HUES48 (cell line): ENCODE data around the gene SLC38A2.

Source experiments
- H3K27ac ChIP-seq: one replicate; pipeline ENCODE4 v1.7.0; 2013; ENCODE audit warnings: low read depth, low read length, inconsistent platforms
- H3K27me3 ChIP-seq: 2 replicates; pipeline ENCODE4 v1.6.1; 2013; ENCODE audit warnings: mild to moderate bottlenecking, low read length; ENCODE audit not compliant: control insufficient read depth, insufficient read depth
- H3K36me3 ChIP-seq: 2 replicates; pipeline ENCODE4 v1.6.1; 2013; ENCODE audit warnings: low read length; ENCODE audit not compliant: control insufficient read depth, insufficient read depth
- H3K4me1 ChIP-seq: 2 replicates; pipeline ENCODE4 v1.6.1; 2013; ENCODE audit warnings: mild to moderate bottlenecking, low read length; ENCODE audit not compliant: control insufficient read depth, insufficient read depth
- H3K4me3 ChIP-seq: 2 replicates; pipeline ENCODE4 v1.5.1; 2013; ENCODE audit warnings: mild to moderate bottlenecking, low read depth, low read length
- H3K9ac ChIP-seq: 2 replicates; pipeline ENCODE4 v1.6.1; 2013; ENCODE audit warnings: mild to moderate bottlenecking, low read depth, low read length, moderate library complexity
- H3K9me3 ChIP-seq: 2 replicates; pipeline ENCODE4 v1.6.1; 2013; ENCODE audit warnings: low read length; ENCODE audit not compliant: control insufficient read depth, insufficient read depth

The SLC38A2 gene

GRCh38 chr12:46395388-46395787 is 22.8 kb upstream of the SLC38A2 start:
- peaks cover 6% of the 10 kb centered on the region; the same call in 1 of the 2 replicates for H3K36me3 ChIP-seq
- peaks cover 5% of the 10 kb centered on the region; the same call in 1 of the 2 replicates for H3K9me3 ChIP-seq
- H3K27ac ChIP-seq: peak overlapping the region; percentile 25
- peaks cover 36% of the 10 kb centered on the region for H3K4me1 ChIP-seq
- no peak overlapping the region for H3K9ac ChIP-seq
- no peaks in the 10 kb centered on the region; the same call in 1 of the 2 replicates for H3K27me3 ChIP-seq
- H3K4me3 ChIP-seq: no peak overlapping the region

- Histone ChIP-seq H3K4me1 (peaks cover 57% of the 10 kb centered on the region), H3K4me3 (no peak overlapping the region), H3K36me3 (peaks cover 19% of the 10 kb centered on the region), H3K27ac (no peak overlapping the region), H3K27me3 (no peaks in the 10 kb centered on the region), H3K9me3 (0 out of 2 replicates have a peak, but pooled peaks cover 3% of the 10 kb centered on the region), H3K9ac (no peak overlapping the region)
Measured at GRCh38 chr12:46391630-46392029, 19.1 kb upstream of the SLC38A2 start.

GRCh38 chr12:46390881-46391280 is 18.3 kb upstream of the SLC38A2 start:
- Histone ChIP-seq H3K4me3 (no peak overlapping the region), H3K9ac (no peak overlapping the region), H3K27me3 (no peaks in the 10 kb centered on the region), H3K9me3 (0 out of 2 replicates have a peak, but pooled peaks cover 3% of the 10 kb centered on the region), H3K4me1 (peaks cover 63% of the 10 kb centered on the region), H3K36me3 (peaks cover 19% of the 10 kb centered on the region), H3K27ac (peak overlapping the region; percentile 39)

GRCh38 chr12:46390304-46390703 is 17.7 kb upstream of the SLC38A2 start:
- no peak overlapping the region for H3K9ac ChIP-seq
- H3K27ac ChIP-seq: peak overlapping the region; percentile 39
- H3K27me3 ChIP-seq: no peaks in the 10 kb centered on the region
- H3K4me3 ChIP-seq: no peak overlapping the region; the same call in 1 of the 2 replicates
- H3K4me1 ChIP-seq: peaks cover 63% of the 10 kb centered on the region
- H3K9me3 ChIP-seq: no peaks in the 10 kb centered on the region
- peaks cover 19% of the 10 kb centered on the region for H3K36me3 ChIP-seq

- Histone ChIP-seq H3K4me1 (peaks cover 68% of the 10 kb centered on the region), H3K9me3 (no peaks in the 10 kb centered on the region), H3K4me3 (no peak overlapping the region), H3K36me3 (peaks cover 19% of the 10 kb centered on the region), H3K9ac (no peak overlapping the region), H3K27ac (no peak overlapping the region), H3K27me3 (no peaks in the 10 kb centered on the region)
Measured at GRCh38 chr12:46389031-46389616, 16.6 kb upstream of the SLC38A2 start.

- no peaks in the 10 kb centered on the region for H3K27me3 ChIP-seq
- no peak overlapping the region for H3K4me3 ChIP-seq
- no peak overlapping the region for H3K9ac ChIP-seq
- no peaks in the 10 kb centered on the region for H3K9me3 ChIP-seq
- peaks cover 18% of the 10 kb centered on the region for H3K36me3 ChIP-seq
- no peak overlapping the region for H3K27ac ChIP-seq
- H3K4me1 ChIP-seq: peaks cover 68% of the 10 kb centered on the region
Measured at GRCh38 chr12:46388427-46389021, 16.0 kb upstream of the SLC38A2 start.

GRCh38 chr12:46387670-46388069 is 15.1 kb upstream of the SLC38A2 start:
- Histone ChIP-seq H3K9ac (no peak overlapping the region), H3K27ac (peak overlapping the region; percentile 93), H3K4me3 (0 out of 2 replicates have a peak overlapping the region, but pooled peaks have one; percentile 42), H3K4me1 (peaks cover 69% of the 10 kb centered on the region), H3K36me3 (peaks cover 16% of the 10 kb centered on the region), H3K9me3 (no peaks in the 10 kb centered on the region), H3K27me3 (no peaks in the 10 kb centered on the region)

- H3K4me1 ChIP-seq: peaks cover 68% of the 10 kb centered on the region
Measured at GRCh38 chr12:46386877-46387629, 14.5 kb upstream of the SLC38A2 start.

GRCh38 chr12:46386360-46386867 is 13.8 kb upstream of the SLC38A2 start:
- H3K9me3 ChIP-seq: no peaks in the 10 kb centered on the region
- H3K36me3 ChIP-seq: peaks cover 13% of the 10 kb centered on the region
- H3K27ac ChIP-seq: peak overlapping the region; percentile 93
- no peaks in the 10 kb centered on the region for H3K27me3 ChIP-seq
- peak overlapping the region; percentile 42 for H3K4me3 ChIP-seq
- peak overlapping the region; percentile 58; the same call in 1 of the 2 replicates for H3K9ac ChIP-seq
- peaks cover 63% of the 10 kb centered on the region for H3K4me1 ChIP-seq

More at GRCh38 chr12:46386877-46387629, 14.5 kb upstream of the SLC38A2 start:
- Histone ChIP-seq H3K9ac (peak overlapping the region; percentile 58; the same call in 1 of the 2 replicates), H3K27ac (peak overlapping the region; percentile 93), H3K4me3 (peak overlapping the region; percentile 42), H3K9me3 (no peaks in the 10 kb centered on the region), H3K36me3 (peaks cover 15% of the 10 kb centered on the region), H3K27me3 (no peaks in the 10 kb centered on the region)

GRCh38 chr12:46385438-46385837 is 12.9 kb upstream of the SLC38A2 start:
- H3K36me3 ChIP-seq: peaks cover 13% of the 10 kb centered on the region
- H3K9me3 ChIP-seq: no peaks in the 10 kb centered on the region
- peaks cover 54% of the 10 kb centered on the region for H3K4me1 ChIP-seq
- no peaks in the 10 kb centered on the region for H3K27me3 ChIP-seq
- peak overlapping the region; percentile 7 for H3K27ac ChIP-seq
- peak overlapping the region; percentile 92 for H3K4me3 ChIP-seq
- no peak overlapping the region for H3K9ac ChIP-seq
